G401 (cell line): ENCODE data around the gene C17orf67. TPM values are rescaled to one million over a fixed set of nuclear protein-coding genes. Genes with fewer than 3 reads are reported as not detected.

Experiments used
- DNase-seq: peaks from one replicate; pipeline ENCODE4 v3.0.0-alpha.2; 2015; ENCODE audit warnings: low spot score
- in situ Hi-C: cut with HindIII; loops from 2 replicates; pipeline ENCODE4 v1.10.0; 2016; ENCODE audit warnings: low sequenced_read_pairs, mixed read lengths
- total RNA-seq: library from RNA; depleted of rRNA; stranded (reverse); fragments of >200 nt; shearing (Covaris generic); gene quantifications from 2 replicates; pipeline ENCODE4 v1.2.3, GENCODE V29; 2014

C17orf67 gene
- total RNA-seq, 1 experiment from 2014 or later = 0.51 TPM

DNA sequence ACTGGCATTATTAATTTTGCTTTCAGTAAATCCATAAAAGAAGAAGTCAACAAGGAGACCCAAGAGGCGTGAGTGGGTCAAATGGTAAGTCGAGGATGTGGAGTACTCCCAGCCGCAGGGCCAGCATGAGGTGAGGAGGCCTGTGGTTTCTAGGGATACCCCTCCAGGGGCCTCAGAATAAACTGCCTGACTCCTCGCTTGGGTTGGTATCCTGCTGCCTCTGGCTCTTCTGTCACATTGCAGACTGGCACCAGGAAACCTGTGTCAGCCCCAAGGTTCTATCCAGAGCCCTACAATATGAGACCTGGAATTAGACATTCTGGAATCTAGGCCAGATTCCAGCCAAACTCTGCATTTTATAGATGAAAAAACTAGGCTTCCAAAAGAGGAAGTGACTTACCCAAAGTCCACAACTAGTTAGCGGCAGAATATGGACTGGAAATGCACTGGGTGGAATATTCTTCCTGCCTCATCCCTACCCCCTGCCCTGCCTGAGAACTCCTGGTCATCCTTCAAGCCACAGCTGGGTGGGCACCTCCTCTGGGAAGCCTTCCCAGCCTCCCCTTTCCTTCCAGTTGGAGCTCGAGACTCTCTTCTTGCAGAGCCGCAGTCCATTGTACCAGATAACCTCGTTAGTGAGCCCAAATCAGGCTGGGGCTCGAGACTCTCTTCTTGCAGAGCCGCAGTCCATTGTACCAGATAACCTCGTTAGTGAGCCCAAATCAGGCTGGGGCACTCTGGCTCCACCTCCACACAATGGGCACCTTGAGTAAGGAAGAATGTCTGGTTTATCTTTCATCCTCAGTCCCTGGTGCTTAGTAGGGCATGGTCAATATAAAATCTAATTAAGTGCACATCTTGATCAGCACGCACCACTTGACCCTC is 22.6 kb downstream of the C17orf67 start:
- DNase-seq = no peak

DNA sequence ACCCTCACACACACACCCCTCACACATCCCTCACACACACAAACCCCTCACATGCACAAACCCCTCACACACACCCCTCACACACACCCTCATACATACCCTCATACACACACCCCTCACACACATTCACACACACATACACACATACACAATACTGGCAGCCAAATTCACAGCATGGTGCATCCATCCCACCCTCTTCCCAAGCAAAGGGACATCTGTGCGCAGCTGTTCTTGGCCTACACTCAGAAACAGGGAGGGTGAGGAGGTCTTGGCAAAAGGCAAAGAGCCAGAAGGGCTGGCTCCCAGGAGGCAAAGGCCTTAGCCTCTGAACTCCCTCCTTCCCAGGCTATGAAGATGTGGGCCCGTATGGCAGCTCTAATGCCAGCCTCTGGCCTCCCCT is 23.4 kb downstream of the C17orf67 start:
- in situ Hi-C loops = no loop called here
- no peak for DNase-seq

More for the DNA sequence above, 22.6 kb downstream of the C17orf67 start:
- in situ Hi-C loops = no loop called here

DNA sequence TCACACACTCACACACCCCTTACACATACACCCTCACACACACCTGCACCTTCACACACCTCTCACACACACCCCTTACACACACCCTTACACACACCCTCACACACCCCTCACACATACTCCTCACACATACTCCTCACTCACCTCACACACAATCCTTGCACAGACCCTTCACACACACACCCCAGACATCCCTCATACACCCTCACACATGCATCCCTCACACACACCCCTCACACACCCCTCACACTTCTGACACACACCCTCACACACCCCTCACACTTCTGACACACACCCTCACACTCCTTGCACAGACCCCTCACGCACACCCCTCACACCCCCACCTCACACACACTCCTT is 23.9 kb downstream of the C17orf67 start:
- in situ Hi-C loops = no loop called here
- no peak for DNase-seq

DNA sequence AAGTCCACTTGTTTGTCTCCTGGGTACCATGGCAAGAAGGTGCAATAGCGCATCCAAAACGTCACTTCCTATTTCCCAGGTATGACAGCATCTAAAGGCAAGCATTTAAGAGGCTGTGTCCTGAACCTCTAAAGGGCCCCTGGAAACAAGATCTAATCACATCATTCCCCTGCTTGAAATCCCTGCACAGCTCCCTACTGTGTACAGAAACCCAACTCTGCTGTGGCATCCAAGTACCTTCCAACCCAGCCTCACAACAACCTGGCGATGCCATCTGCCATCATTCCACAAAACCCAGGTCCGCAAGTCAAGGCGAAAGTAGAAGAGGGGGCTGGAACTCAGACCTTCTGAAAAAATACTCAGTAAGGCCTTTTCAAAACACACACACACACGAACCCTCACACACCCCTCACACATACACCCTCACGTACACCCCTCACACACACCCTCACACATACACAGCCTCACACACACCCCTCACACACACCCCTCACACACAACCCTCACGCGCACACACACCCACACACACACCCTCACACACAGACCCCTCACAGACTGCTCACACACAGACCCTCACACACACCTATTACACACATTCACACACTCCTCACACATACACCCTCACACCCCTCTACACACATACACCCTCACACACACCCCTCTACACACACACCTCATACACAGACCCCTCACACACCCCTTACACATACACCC is 24.5 kb downstream of the C17orf67 start:
- in situ Hi-C loops = no loop called here

DNA sequence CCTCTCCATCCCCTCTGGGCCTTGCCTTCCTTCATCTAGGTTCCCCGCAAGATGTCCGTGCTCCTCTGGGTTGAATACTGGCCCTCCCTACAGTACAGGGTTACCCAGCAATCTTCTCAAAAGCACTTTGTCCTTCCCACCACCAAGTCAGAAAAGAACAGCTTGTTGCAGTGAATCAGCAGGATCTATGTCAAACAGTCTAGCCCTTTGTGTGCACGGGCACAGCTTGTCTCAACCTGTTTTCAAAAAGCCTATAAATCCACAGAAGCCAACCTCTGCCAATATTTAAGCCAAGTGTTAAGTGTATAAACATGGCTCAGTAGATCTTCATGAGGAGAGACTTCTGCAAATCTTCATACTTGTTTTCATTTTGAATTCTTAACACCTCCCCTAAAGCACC is 25.2 kb downstream of the C17orf67 start:
- peak; percentile 36 for DNase-seq
- in situ Hi-C loops = no loop called here

More for the DNA sequence above, 24.5 kb downstream of the C17orf67 start:
- peak; percentile 66 for DNase-seq

DNA sequence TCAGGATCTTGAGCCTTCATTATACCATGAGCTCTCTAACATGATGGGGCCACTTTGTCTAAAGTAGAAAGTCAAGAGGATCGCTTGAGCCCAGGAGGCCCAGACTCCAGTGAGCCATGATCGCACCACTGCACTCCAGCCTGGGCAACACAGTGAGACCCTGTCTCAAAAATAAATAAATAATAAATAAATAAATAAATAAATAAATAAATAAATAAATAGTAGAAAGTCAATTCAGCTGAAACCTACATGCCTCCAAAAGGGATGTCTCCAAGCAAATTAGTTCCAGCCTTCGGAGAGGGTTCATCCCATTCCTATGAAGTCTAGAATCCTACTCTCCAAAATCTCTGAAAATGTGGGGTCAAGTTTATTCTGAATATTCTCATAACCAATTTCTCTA is 26.0 kb downstream of the C17orf67 start:
- in situ Hi-C loops = no loop called here
- no peak for DNase-seq

DNA sequence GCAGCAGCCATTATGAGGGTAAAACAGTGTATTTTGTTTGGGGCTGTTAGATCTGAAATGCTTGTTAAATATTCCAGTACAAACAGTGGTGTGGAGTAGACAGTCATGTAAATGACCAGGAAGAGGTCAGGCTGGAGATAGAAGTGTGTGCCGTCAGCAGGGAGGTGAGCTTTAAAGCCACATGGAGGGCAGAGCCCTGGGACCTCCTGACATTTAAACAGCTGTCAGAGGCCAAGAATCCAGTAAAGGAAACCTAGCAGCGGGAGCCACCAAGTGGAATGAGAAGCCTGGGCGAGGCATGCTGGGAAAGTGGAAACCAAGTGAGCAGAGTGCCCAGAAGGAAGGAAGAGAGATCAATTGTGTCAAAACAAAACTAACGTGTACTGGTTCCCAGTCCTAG is 26.8 kb downstream of the C17orf67 start:
- in situ Hi-C loops = no loop called here
- DNase-seq = no peak

DNA sequence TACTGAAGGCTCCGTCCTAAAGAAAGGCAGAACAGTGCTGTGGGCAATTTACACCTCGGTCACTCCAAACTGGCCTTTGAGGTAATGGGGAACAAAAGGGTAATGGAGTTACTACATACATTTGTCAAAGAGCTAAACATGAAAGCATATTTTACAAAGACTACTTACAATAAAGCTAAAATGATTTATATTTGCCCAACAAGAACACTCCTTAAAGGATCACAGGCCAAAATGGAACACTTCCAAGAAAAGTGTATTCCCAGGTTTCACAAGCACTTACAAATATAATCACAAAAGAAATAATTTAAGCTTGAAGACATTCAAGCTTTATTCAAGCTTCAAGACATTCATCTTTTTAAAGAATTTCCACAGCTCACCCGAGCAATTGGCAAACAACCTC is 29.3 kb downstream of the C17orf67 start:
- in situ Hi-C loops = no loop called here
- no peak for DNase-seq

DNA sequence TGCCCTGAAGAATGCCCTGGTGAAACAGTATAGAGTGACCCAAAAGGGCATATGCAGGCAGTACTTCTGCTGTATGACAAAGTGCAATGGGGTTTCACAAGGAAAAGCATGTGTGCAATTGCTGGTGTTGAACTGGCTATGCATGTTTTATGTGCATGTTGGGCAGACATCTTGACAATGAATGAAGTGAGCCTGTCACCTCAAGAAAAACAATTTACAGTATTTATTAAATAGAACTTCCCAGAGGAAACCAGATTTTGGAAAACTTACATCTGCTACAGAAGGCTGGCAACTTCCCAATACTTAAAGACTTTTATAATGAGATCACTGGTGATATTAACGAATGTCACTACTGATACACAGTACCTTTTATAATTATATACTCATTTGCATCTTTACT is 30.6 kb downstream of the C17orf67 start:
- no peak for DNase-seq
- in situ Hi-C loops = no loop called here

DNA sequence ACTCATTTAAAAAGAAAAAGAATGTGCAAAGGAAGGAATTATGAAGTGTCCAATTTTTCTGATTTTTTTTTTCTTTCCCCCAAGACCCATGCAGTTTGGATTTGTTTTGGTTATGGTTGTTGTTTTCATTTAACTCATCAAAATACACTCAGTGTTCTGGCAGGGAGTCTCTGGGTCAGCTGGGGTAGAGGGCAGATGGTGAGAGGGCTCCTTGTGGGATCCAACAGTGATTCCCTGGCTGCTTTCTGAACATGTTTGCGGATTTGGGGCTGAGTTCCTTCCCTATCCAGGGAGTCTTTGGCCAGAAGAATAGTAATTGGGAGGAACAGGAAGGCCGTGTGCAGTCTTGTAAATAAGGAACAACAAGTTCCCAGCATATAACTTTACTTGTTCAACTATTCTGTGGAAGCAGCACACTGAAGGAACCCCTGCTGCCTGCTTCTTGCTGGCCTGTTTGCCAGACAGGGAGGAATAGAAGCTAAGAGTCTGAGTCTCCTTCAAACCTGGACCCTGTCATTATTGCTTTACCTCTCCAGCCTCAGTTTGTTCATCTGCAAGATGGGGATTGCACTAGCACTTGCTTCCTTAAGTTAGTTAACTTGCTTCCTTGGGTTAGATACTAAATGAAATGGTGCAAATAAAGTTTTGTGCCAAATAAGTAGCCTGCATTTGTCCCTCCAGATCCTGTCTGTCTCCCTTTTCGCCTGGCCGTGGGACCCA is 32.1 kb downstream of the C17orf67 start:
- DNase-seq = peak; percentile 56
- in situ Hi-C loops = no loop called here

DNA sequence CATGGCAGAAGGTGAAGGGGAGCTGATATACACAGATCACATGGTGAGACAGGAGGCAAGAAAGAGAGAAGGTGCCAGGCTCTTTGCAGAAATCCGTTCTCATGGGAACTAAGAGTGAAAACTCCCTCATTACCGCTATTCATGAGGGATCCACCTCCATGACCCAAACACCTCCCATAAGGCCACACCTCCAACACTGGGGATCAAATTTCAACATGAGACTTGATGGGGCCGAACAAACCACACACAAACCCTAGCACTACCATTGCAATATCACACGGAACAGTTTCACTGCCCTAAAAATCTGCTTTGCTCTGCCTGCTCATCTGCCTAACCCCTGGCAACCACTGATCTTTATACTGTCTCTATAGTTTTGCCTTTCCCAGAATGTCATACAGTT is 34.8 kb downstream of the C17orf67 start:
- in situ Hi-C loops = no loop called here
- DNase-seq = no peak

DNA sequence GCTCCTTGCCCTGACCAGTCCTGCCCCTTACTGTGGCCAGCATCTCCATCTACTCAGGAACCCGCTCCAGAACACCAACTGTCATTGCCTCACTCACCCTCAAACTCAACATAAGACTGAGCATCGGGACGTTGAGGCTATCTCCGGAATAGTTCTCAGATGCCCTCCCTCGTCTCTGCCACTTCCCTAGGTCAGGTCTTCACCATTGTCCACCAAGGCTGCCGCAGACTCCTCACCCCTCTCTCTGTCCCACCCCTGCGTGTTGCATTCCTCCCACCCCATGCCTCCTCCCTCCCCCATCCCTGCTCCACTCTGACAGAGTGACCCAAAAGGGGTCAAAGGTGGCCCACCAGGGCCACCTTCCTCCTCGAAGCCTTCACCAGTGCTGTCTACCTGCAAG is 37.2 kb downstream of the C17orf67 start:
- no peak for DNase-seq
- in situ Hi-C loops = no loop called here

DNA sequence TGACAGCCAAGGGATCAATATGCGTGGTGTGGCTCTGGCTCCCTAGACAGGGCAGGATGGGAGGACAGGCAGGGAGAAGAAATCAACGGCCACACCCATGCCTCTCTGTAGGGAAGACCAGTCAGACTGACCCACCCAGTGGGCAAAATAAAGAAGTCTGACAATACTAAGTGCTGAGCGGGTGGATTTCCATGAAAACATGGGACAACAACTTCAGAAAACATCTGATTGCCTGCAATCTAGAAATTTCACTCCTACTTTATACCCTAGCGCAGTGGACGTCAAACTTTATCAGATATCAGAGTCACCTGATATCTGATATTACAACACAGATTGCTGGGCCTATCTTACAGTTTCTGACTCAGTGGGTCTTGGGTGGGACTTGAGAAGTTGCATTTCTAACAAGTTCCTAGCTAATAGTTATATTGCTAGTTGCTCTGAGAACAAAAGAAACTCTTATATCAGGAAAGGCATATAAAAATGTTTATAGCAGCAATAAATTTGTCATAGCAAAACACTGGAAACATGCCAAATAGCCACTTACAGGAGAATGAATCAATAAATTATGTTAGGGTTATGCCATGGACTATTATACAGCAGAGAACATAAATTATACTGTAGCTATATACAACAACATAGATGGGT is 38.4 kb downstream of the C17orf67 start:
- DNase-seq = no peak
- in situ Hi-C loops = no loop called here

DNA sequence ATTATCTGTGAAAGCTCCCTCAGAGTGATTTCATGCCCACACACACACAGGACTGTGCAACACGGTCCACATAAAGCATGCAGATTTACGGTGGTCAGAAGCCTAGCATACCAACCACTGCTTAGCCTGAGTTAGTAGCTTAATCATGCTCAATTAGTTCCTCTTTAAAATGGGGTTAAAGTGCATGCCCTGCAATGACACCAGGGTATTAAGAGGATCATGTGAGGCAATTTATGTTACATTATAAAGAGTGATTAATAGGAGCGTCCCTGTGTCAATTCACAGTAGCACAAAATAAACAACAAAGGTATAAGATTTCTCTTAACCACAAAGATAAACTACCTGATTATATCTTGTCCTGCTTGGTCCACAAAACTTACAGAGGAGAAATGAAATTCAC is 39.8 kb downstream of the C17orf67 start:
- no peak for DNase-seq
- in situ Hi-C loops = no loop called here

DNA sequence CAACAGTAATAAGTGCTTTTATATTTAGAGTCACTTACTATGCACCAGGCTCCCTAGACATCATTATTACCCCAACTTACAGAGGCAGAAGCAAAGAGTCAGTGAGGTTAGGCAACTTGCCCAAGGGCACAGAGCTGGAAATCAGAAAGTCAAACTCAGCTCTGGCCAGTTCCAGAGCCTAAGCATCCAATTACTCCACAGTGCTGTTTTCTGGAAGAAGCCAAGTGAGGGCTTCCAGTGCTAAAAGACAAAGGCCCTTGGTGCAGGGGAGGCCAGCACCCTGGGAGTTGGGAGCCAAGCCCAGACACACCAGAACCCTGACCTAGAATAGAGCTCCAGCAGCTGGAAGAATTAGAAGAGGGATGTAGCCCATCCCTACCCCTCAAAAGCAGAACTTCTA is 40.2 kb downstream of the C17orf67 start:
- in situ Hi-C loops = no loop called here
- no peak for DNase-seq

DNA sequence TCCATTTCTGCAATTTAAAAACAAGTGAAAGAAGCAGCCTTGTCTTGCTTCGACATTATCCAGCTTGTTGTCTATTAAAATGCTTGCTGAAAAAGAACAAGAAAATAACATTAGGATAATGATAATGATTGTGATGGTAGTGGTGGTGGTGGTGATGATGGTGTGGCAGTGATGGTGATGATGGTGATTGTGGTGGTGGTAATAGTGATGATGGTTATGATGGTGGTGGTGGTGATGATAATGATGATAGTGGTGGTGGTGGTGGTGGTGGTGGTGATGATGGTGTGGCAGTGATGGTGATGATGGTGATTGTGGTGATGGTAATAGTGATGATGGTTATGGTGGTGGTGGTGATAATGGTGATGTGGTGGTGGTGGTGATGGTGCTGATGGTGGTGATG is 41.5 kb downstream of the C17orf67 start:
- no peak for DNase-seq
- in situ Hi-C loops = no loop called here

DNA sequence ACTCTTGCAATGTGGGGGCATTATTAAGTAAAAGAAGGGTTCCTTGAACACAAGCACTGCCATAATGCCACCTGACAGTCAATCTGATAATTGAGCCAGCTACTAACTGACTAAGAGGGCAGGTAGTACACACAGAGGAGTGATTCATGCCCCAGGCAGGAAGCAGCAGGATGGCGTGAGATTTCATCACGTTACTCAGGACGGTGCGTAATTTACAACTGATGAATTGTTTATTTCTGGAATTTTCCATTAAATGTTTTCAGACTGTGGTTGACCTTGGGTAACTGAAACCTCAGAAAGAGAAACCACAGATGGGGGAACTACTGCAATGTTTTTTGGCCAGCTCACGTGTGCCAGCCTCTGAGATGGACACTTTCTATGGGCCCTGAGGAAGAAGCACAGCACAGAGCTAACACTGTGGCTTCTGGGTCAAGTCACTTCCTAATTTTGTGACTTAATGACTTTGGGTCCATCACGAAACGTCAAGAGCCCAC is 46.7 kb downstream of the C17orf67 start:
- in situ Hi-C loops = no loop called here
- DNase-seq = no peak

DNA sequence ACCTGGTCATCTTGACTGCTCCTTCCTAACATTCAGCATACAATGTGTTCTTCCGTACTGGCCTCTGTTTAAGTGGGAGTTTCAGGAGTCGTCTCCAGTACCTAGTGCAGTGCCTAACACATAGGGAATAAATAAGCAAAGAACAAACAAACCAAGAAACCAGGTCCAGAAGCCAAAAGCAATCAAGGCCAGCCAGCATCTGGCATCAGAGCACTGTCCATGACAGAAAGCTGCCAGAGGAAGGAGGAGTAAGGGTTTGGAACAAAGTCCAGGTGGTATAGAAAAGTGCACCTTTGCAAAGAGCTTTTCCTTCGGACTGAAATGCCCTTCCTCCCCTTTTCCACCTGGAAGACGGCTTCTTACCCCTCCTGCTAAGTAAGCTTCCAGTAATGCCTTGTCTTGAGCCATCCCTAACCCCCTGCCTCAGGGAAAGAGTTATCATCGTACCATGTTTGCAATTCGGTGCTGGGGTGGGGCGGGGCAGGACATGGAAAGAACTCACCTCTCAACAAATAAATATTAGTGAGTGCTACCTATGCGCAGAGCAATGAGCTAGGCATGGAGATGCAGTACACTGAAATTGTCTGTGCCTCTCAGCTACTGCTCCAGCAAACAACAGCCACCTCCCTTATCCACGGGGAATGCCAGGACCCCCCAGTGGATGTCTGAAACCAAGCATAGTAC is 47.6 kb downstream of the C17orf67 start:
- peak; percentile 9 for DNase-seq
- in situ Hi-C loops = no loop called here

DNA sequence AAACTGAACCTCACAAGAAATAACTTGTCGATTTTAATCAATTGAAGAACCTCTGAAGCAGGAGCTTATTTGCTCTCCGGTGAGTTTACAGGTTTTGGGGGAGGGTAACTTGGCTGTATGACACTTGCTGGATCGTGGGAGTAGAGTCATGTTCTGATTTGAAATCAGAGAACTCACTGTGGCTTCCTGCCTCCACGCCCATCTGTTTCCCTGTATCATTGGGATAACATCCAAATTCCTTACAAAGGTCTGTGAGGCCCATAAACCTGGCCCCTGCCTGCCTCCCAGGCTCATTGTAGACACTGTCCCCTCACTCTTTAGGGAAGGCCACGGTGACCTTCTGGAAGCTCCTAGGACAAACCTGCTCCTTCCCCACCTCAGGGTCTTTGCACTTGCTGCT is 48.3 kb downstream of the C17orf67 start:
- DNase-seq = peak; percentile 70
- in situ Hi-C loops = no loop called here
